LNCAP (cell line): ENCODE data around the gene VHLL.

Experiments
- TF ChIP-seq, protein P1 (sequence below): fragments of 450-650 bp; IDR thresholded peaks from 2 replicates; pipeline ENCODE4 v1.5.1; 2017; ENCODE audit warnings: mild to moderate bottlenecking

Gene VHLL

DNA sequence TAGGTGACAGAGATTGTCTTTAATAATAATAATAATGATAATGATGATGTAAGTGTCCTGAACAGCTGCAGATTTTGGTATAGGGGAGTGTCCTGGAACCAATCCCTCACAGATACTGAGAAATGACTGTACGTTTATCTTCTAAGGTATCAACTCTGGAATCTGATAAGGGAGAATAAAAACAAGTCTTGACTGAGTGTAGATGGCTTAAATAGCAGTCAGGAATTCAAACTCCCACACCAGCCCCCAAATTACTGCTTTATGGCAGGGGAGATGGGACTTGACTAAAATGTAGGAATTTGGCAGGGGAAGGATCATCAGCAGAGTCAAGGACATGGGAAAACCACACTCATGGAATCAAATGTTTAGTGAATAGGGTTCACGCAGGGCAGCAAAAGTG is 6.1 kb upstream of the VHLL start:
- TF ChIP-seq, protein P1, sequence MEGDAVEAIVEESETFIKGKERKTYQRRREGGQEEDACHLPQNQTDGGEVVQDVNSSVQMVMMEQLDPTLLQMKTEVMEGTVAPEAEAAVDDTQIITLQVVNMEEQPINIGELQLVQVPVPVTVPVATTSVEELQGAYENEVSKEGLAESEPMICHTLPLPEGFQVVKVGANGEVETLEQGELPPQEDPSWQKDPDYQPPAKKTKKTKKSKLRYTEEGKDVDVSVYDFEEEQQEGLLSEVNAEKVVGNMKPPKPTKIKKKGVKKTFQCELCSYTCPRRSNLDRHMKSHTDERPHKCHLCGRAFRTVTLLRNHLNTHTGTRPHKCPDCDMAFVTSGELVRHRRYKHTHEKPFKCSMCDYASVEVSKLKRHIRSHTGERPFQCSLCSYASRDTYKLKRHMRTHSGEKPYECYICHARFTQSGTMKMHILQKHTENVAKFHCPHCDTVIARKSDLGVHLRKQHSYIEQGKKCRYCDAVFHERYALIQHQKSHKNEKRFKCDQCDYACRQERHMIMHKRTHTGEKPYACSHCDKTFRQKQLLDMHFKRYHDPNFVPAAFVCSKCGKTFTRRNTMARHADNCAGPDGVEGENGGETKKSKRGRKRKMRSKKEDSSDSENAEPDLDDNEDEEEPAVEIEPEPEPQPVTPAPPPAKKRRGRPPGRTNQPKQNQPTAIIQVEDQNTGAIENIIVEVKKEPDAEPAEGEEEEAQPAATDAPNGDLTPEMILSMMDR: no peak

GRCh38 chr1:156303241-156303640 is 4.1 kb upstream of the VHLL start:
- TF ChIP-seq, protein P1: no peak

DNA sequence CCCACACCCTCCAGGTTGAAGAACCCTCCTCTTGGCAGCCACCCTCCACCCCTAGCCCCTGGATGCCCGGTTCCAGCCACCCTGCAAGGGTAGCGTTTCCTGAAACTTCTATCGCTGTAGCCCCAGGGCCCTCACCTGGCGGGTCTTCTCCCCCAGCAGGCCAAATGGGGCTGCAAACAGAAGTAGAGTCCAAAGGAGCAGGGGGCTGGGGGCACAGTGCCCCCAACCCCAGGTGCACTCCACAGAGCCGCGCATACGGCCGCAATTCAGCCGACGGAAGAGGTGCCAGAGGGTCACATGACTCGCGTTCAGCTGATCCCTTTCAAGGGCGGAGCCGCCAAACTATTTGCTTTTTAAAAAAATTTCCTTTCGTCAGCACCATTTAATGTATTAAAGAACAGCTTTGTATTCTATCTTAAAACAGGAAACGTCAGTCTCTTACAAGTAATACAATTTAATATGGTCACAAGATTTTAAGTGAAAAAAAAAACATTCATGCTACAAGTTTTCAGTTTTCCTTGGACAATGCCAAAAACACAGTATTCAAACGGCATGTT is 3.6 kb downstream of the VHLL start, which contains the start of gene GLMP:
GLMP (minus strand) TSS at position 289 of the 557 bp plus-strand sequence; CDS start at position 255, 34 bp downstream.
- TF ChIP-seq, protein P1: no peak

- TF ChIP-seq, protein P1: no peak
Measured at GRCh38 chr1:156293895-156294294, 5.2 kb downstream of the VHLL start.

GRCh38 chr1:156293098-156293434 is 6.0 kb downstream of the VHLL start:
- TF ChIP-seq, protein P1: no peak

DNA sequence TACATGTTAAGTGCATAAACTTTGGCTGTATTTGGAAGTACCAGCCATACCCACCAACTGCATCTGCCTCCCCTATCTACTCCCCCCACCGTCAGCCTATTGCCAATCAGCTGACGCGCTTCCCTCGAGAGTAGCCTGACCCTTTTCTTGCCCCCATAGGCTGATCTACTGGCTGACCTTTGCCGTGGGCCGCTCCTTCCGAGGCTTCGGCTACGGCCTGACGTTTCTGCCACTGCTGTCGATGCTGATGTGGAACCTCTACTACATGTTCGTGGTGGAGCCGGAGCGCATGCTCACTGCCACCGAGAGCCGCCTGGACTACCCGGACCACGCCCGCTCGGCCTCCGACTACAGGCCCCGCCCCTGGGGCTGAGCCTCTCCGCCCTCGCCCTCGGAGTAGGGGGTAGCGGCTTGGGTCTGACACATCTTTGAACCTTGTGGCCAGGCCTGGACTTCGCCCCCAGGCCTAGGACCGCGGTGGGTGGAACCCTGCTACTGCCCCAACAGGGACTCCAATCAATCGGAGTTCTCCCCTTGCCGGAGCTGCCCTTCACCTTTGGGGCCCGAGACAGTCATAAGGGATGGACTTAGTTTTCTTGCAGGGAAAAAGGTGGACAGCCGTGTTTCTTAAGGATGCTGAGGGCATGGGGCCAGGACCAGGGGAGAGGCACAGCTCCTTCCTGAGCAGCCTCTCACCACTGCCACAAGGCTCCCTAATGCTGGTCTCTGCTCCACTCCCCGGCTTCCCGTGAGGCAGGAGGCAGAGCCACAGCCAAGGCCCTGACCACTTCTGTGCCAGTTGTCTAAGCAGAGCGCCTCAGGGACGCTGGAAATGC is 7.7 kb downstream of the VHLL start:
- TF ChIP-seq, protein P1: no peak

DNA sequence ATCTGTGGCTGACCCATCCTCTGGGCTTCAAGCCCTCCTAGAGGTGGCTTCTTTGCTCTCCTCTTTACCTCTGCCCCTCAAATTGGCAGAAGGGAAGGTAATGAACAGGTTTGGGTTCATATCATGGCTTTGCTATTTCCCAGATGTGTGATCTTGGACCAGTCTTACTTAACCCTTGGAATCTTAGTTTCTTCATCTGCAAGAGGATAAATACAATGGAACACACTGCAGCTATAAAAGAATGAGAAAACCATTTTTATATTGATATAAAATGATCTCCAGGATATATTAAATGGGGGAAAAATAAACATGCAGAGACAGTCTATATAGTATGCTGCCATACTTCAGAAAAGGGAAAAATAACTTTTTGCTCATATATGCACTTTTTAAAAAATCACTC is 9.2 kb downstream of the VHLL start:
- TF ChIP-seq, protein P1: no peak
